GM12873 (cell line): ENCODE measurements around the gene PAEP.

Experiments used
- CTCF ChIP-seq: IDR thresholded peaks from 2 replicates; pipeline ENCODE4 v1.5.1; 2012; ENCODE audit warnings: low read depth, mild to moderate bottlenecking, moderate library complexity, low read length, control low read depth; ENCODE audit not compliant: insufficient read depth; ENCODE audit errors: missing control alignments

Gene PAEP

DNA sequence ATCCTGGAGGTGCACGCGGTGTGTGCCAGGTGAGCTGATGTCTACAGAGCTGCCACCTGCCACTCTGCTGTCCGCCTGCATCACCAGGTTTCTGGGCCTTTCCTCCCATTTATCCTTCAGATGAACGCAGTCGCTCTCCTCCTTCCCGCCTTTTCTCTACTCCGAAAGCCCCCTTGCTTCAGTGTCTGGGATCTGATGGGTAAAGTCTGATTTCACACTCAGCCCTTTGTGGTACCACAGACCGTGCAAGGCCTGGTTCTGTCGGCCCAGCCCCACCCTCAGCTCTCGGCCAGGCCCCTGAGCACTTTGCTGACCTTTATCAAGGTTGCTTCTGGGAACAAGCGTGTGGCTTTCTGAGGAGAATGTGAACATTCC lies 45.3 kb downstream of the PAEP start:
- no peak for TF ChIP-seq CTCF

- no peak for TF ChIP-seq CTCF
Measured at GRCh38 chr9:135607401-135608293, 46.1 kb downstream of the PAEP start.

DNA sequence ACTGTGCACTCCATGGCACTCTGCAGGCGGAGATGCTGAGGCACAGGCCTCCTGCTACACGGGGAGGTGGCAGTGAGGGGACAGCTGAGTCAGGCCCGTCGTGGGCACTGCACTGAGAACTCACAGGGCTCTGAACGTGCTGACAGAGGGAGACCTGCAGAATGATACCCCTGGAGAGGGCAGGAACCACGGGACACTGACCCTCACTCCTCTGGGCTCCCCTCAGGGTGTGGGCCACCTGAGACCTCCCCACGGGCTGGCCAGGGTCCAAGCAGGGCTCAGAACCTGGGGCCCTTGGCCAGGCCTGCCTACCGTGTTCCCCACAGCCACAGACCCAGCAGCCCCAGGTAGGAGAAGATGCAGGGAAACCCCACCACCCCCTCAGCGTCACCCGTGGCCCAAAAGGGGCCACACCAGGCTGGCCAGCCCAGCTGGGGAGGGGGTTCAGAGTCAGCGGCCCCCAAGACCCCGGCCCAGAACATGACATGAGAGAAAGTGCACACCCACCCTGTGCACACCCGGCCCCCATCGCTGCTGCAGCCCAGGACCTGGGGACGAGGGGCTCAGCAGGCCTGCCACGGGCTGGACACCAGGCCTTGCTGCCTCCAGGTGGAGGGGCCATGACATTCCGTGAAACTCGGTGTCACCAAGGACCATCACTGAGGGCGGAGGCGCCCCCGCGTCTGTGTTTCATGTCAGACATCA lies 46.9 kb downstream of the PAEP start:
- TF ChIP-seq CTCF: no peak

- no peak for TF ChIP-seq CTCF
Measured at GRCh38 chr9:135608999-135609317, 47.4 kb downstream of the PAEP start.

DNA sequence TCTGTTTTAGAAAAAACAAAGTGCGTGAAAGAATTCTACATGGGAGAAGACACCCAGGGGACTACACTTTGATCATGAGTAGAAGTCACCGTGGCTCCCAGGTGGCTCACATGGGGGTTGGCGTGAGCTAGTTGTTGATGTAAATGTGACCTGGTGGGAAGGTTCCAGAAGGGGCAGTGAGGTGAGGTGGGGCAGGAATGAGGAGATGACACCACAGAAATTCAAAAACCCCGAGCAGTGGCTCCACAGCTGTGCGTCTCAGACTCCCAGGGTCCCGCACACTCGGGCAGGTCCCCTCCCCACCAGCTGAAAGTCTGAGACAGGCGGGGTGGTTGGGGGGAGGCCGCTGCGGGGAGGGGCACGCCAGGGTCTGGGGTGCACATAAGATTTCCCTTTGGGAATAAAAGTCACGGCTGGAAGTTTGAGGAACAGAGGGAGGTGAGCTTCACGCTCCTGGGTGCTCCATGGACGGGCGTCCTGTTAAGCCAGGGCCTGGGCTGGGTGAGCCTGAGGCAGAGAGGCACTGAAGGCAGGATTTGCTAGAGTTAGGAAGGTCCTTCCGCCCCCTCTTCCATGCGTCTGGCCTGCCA lies 47.9 kb downstream of the PAEP start:
- TF ChIP-seq CTCF: no peak

GRCh38 chr9:135610290-135611141 lies 49.0 kb downstream of the PAEP start:
- no peak for TF ChIP-seq CTCF
